Activated CD4-positive, alpha-beta memory T cell treated with anti-CD3 and anti-CD28 coated beads for 36 hours (primary cell): ENCODE data around the gene DAD1. TPM values are rescaled to one million over a fixed set of nuclear protein-coding genes. Genes with fewer than 3 reads are reported as not detected.
A peak's percentile ranks its signal among the peaks of the same experiment; 100 is the strongest.

Experiments
- CTCF ChIA-PET: fragments of 350-600 bp; sonication (Branson Sonifier 250); formaldehyde crosslinking; loops from one replicate; lab custom pipeline; 2021; ENCODE audit warnings: antibody characterized with exemption, inconsistent platforms; lab: Charles Lee
- POLR2A ChIA-PET: fragments of 350-600 bp; sonication (Branson Sonifier 250); formaldehyde crosslinking; loops from one replicate; lab custom pipeline; 2021; ENCODE audit warnings: antibody characterized with exemption; lab: Charles Lee
- DNase-seq: peaks from one replicate; pipeline ENCODE4 v3.0.0-alpha.2; 2020
- H3K27ac Mint-ChIP-seq: one replicate; pipeline ENCODE4 v1.8.0; 2021; ENCODE audit warnings: mixed read lengths
- H3K27me3 Mint-ChIP-seq: one replicate; pipeline ENCODE4 v1.8.0; 2021; ENCODE audit warnings: mixed read lengths
- H3K36me3 Mint-ChIP-seq: one replicate; pipeline ENCODE4 v1.8.0; 2021; ENCODE audit warnings: mixed read lengths
- H3K4me1 Mint-ChIP-seq: one replicate; pipeline ENCODE4 v1.8.0; 2021; ENCODE audit warnings: low read depth, mixed read lengths
- H3K4me3 Mint-ChIP-seq: one replicate; pipeline ENCODE4 v1.8.0; 2021; ENCODE audit warnings: mild to moderate bottlenecking, mixed read lengths
- H3K9me3 Mint-ChIP-seq: one replicate; pipeline ENCODE4 v1.8.0; 2021; ENCODE audit warnings: mixed read lengths
- intact Hi-C: fragments of 100-400 bp; cut with micrococcal nuclease; formaldehyde crosslinking; loops from one replicate; pipeline ENCODE4 v1.15.1; 2023
- total RNA-seq, 2 experiments: library from RNA; stranded (reverse); gene quantifications; one replicate each; pipeline ENCODE4 v1.2.3, GENCODE V29; 2021

DAD1 gene
- total RNA-seq, 2 experiments from 2014 or later, result 292 to 305 TPM

DNA sequence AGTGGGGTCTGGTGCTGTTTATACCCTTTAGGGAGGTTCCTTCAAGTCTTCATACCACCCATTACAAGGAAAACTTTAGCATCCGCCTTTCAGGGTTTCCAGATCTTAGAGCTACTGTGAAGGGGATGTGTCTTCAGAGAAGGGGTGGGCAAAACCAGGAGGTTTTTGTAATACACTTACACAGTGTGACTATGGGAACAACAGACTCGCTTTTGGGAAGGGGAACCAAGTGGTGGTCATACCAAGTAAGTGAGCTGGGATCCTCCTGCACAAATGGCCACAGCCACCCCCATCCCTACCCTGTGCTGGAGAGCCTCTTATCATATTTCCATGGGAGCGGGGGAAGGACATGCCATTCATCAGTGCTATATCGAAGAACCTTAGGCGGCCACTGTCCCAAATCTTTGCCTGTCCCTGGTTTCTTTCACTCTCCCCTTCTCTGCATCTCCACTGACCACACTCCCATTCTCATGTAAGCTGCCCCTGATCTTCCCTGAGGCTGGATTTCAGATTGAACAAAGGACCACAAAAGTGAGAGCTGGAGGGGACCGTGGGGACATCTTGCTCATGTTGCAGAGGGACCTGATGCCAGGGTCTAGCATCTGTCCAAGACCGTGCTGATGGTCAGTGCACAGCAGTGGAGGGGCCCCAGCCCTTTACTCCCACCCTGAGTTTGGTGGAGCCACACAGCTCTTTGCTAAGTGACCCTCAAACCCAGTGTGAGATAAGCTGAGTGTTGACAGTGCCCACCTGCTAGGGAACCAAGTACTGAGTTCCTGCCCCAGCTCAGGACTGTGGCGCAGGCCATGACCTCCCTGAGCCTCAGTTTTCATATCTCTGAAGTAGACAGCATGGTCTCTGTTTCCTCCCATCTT is 51.4 kb downstream of the DAD1 start:
- CTCF ChIA-PET, result interaction anchor here (0.6 to 2.5 kb wide), 12 partner anchors 10 to 802 kb away, joined by 3 to 14 read pairs (median 3); partner anchors contain the start of gene AJUBA

DNA sequence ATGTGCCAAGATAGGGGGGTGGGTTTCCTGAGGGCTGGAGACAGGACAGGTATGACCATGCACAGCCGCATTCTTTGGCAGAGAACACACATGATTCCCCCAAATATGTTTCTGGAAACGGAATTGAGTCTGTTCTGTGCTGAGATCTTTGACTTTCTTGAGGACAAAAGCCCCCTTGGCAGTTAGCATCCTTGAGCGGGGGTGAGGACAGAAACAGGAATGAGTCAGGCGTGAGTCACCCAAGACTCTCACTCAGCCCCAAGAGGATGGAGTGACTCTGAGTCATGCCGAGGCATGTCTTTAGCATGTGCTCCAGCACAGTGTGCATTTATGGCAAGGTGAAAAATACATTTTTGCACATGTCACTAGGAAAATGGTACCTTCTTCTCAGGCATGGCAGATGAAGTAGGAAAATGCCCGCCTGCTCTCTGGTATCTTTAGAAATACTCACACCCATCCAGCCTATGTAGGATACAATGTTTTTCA is 52.1 kb downstream of the DAD1 start:
- DNase-seq, result peak; percentile 92
- Mint-ChIP-seq H3K36me3 (peaks cover 95% of the 10 kb centered on the region), H3K4me3 (peak overlapping the region; percentile 81), H3K4me1 (peaks cover 95% of the 10 kb centered on the region), H3K27ac (peak overlapping the region; percentile 99), H3K27me3 (no peaks in the 10 kb centered on the region), H3K9me3 (no peaks in the 10 kb centered on the region)
- intact Hi-C loops, result loop anchor here (1.0 to 5.0 kb wide), 5 partner anchors 13 to 895 kb away; no protein-coding TSS in a partner anchor
- CTCF ChIA-PET, result interaction anchor here (0.6 to 2.5 kb wide), 7 partner anchors 12 to 741 kb away, joined by 3 to 14 read pairs (median 5); no protein-coding TSS in a partner anchor
- POLR2A ChIA-PET, result interaction anchor here (1.2 to 8.2 kb wide), 7 partner anchors 10 to 36 kb away, joined by 5 to 268 read pairs (median 12); no protein-coding TSS in a partner anchor

More for the DNA sequence above, 51.4 kb downstream of the DAD1 start:
- peak overlapping the region; percentile 81 for H3K4me3 Mint-ChIP-seq
- H3K27me3 Mint-ChIP-seq, result no peaks in the 10 kb centered on the region
- intact Hi-C loops, result loop anchor here (1.0 to 5.0 kb wide), 4 partner anchors 13 to 895 kb away; no protein-coding TSS in a partner anchor
- peak overlapping the region; percentile 99 for H3K27ac Mint-ChIP-seq
- no peaks in the 10 kb centered on the region for H3K9me3 Mint-ChIP-seq
- peaks cover 95% of the 10 kb centered on the region for H3K36me3 Mint-ChIP-seq
- DNase-seq, result no peak
- POLR2A ChIA-PET, result interaction anchor here (0.9 to 8.2 kb wide), 10 partner anchors 11 to 37 kb away, joined by 3 to 268 read pairs (median 11); no protein-coding TSS in a partner anchor
- peaks cover 95% of the 10 kb centered on the region for H3K4me1 Mint-ChIP-seq

DNA sequence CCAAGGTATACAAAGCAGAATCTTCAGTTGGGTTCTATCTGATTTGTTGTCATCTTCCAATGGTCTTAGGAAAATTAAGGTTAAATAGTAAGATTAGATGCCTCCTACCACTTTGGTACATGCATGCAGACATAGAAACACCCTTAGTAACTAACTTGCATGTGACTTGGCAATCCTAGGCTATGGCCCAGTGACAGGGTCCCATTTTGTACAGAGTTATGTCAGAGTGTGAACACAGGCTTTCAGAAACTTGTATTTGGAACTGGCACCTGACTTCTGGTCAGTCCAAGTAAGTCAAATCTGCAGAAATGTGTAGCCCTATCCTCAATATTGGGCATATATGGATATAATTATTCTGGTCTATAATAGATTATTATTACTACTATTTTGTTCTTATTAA is 53.1 kb downstream of the DAD1 start:
- Mint-ChIP-seq H3K36me3 (peaks cover 95% of the 10 kb centered on the region), H3K4me1 (peaks cover 95% of the 10 kb centered on the region), H3K9me3 (no peaks in the 10 kb centered on the region), H3K27me3 (no peaks in the 10 kb centered on the region), H3K27ac (peak overlapping the region; percentile 99), H3K4me3 (peak overlapping the region; percentile 26)
- ChIA-PET POLR2A (interaction anchor here (2.4 to 12.3 kb wide), 8 partner anchors 9 to 31 kb away, joined by 12 to 584 read pairs (median 66); no protein-coding TSS in a partner anchor), CTCF (interaction anchor here (1.0 to 2.5 kb wide), 4 partner anchors 13 to 34 kb away, joined by 5 to 14 read pairs (median 6); no protein-coding TSS in a partner anchor)
- DNase-seq, result peak; percentile 44
- intact Hi-C loops, result loop anchor here (1.0 to 5.0 kb wide), 3 partner anchors 15 to 894 kb away; no protein-coding TSS in a partner anchor

DNA sequence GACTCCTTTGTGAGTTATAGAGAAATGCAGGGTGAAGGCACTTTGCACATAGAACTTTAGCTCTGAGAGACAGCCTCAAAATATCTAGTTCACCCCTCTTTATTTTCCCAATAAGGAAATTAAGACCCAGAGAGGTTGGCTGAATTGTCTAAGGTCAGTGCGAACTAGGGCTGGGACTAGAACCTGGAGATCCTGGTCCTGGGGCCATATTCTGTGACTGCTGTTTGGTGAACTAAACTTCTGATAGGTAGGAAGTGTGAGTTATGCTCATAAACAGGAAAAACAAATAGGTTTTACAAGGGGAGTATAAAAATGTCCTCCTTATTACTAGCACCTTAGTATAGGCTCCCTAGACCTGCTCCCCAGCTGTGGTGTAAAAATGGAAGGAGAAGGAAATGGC is 53.9 kb downstream of the DAD1 start:
- intact Hi-C loops, result loop anchor here (5.0 kb wide), 2 partner anchors 668 to 893 kb away; no protein-coding TSS in a partner anchor
- Mint-ChIP-seq H3K9me3 (no peaks in the 10 kb centered on the region), H3K4me1 (peaks cover 92% of the 10 kb centered on the region), H3K27ac (peak overlapping the region; percentile 99), H3K36me3 (peaks cover 93% of the 10 kb centered on the region), H3K4me3 (peak overlapping the region; percentile 74), H3K27me3 (no peaks in the 10 kb centered on the region)
- ChIA-PET POLR2A (interaction anchor here (2.8 to 12.3 kb wide), 6 partner anchors 10 to 32 kb away, joined by 18 to 584 read pairs (median 76); no protein-coding TSS in a partner anchor), CTCF (interaction anchor here (0.9 to 1.6 kb wide), 3 partner anchors 9 to 35 kb away, joined by 3 to 7 read pairs (median 5); no protein-coding TSS in a partner anchor)
- no peak for DNase-seq

DNA sequence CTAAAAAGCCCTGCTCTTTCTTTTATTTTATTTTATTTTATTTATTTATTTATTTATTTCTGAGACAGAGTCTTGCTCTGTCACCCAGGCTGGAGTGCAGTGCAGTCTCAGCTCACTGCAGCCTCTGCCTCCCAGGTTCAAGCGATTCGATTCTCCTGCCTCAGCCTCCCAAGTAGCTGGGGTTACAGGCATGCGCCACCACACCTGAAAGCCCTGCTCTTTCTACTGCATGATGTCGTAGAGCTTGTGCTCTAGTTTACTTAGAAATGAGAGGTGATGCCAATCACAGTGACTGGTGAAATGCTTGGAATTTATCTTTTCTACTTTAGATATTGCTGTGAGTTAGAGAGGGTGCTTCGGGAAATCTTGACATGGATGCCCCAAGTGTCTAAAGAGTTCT is 54.5 kb downstream of the DAD1 start:
- no peaks in the 10 kb centered on the region for H3K27me3 Mint-ChIP-seq
- intact Hi-C loops, result no loop called here

DNA sequence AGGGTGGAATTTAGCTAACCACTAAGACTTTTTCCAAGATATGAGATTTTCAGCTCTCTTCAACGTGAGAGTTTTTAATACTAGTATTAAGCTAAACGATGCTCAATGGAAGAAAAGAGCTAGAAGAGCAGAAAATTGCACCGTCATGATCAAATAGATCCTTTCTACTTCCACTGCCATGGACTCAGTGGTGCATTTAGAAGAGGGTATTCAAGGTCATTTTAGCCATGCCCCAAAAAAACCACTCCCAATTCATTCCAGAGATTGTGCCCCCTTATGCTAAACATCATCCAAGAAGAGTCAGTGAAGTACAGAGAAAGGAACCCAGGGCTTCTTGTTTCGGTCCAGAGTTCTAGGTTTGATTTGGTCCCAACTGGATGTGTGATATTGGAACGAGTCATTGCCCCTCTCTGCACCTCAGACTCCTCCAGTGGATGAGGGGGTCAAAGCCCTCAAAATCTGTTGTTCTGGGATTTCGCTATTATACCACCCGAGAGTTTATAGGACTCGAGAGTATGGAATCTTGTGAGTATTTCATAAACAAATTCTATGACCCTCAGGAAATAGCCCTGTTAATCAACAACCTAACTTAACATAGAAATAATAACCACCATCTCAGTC is 55.2 kb downstream of the DAD1 start:
- CTCF ChIA-PET, result interaction anchor here (0.7 to 3.5 kb wide), 9 partner anchors 8 to 544 kb away, joined by 3 to 28 read pairs (median 5); no protein-coding TSS in a partner anchor
- Mint-ChIP-seq H3K4me3 (peak overlapping the region; percentile 74), H3K27ac (peak overlapping the region; percentile 99), H3K9me3 (no peaks in the 10 kb centered on the region), H3K4me1 (peaks cover 92% of the 10 kb centered on the region), H3K36me3 (peaks cover 93% of the 10 kb centered on the region), H3K27me3 (no peaks in the 10 kb centered on the region)
- intact Hi-C loops, result no loop called here
- no peak for DNase-seq
- POLR2A ChIA-PET, result interaction anchor here (0.6 to 12.3 kb wide), 11 partner anchors 7 to 793 kb away, joined by 3 to 584 read pairs (median 29); no protein-coding TSS in a partner anchor

More for the DNA sequence above, 54.5 kb downstream of the DAD1 start:
- DNase-seq, result peak; percentile 43
- ChIA-PET CTCF (interaction anchor here (0.7 to 1.6 kb wide), 4 partner anchors 8 to 466 kb away, joined by 3 to 7 read pairs (median 4); no protein-coding TSS in a partner anchor), POLR2A (interaction anchor here (0.6 to 12.3 kb wide), 7 partner anchors 9 to 467 kb away, joined by 4 to 584 read pairs (median 55); no protein-coding TSS in a partner anchor)
- Mint-ChIP-seq H3K36me3 (peaks cover 93% of the 10 kb centered on the region), H3K9me3 (no peaks in the 10 kb centered on the region), H3K4me1 (peaks cover 92% of the 10 kb centered on the region), H3K4me3 (peak overlapping the region; percentile 74), H3K27ac (peak overlapping the region; percentile 99)

DNA sequence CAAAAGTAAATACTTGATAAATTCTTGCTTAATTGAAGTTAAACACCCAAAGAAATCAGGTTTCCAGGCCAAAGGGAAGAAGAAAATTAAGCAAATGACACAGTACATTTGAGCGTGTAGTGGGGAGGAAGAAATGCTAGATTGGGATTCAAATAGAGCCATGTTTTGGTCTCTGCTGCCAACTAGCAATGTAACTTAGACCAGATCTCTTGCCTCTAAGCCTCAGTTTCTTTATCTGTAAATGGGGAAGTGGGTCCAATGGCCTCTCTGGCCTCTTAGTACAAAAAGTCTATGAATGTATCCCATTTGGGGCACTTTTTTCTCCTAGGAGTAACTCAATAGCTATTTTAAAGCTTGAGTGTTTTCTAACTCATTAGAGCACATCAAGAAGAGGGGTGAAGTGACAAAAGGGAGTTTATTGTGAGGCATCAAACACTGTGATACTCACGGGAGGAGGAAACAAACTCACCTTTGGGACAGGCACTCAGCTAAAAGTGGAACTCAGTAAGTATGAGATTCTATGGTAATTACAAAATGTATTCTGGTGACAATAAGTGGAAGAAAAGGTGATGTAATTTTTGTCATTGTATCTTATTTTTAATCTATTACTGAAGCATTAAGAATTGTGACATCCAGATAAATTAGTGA is 55.8 kb downstream of the DAD1 start:
- H3K4me3 Mint-ChIP-seq, result peak overlapping the region; percentile 74

DNA sequence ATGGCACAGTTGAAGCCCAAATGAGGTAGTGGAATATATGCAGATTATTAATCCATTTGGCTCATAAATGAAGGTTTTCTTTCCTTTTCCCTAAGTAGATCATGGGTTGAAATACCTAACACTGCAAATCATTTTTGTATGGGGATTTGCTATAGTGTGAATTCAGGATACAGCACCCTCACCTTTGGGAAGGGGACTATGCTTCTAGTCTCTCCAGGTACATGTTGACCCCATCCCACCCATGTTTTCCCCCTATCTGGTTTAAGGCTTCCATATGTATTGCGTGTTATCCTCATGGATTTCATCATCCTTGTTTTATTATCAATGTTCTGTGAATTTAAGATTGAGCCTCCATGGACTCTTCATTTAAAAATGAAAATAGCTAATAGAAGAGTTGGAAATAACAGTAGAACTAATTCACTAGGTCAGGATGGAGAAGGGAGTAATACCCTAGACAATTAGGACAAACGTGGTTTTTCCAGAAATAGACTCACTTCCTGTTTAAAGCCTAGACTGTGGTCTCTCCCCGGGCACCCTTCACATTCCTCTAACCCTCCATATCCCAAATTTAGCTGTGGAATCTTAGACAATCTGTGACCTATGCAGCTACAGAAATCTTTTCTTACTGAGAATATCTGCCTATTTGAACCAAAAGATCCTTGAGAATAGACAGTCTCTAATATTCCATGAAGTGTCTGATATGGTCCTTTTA is 56.5 kb downstream of the DAD1 start:
- DNase-seq, result no peak
- Mint-ChIP-seq H3K27me3 (no peaks in the 10 kb centered on the region), H3K9me3 (no peaks in the 10 kb centered on the region), H3K36me3 (peaks cover 90% of the 10 kb centered on the region), H3K4me1 (peaks cover 89% of the 10 kb centered on the region), H3K4me3 (peak overlapping the region; percentile 74), H3K27ac (peak overlapping the region; percentile 99)
- ChIA-PET CTCF (interaction anchor here (0.7 to 3.5 kb wide), 17 partner anchors 10 to 674 kb away, joined by 3 to 28 read pairs (median 3); no protein-coding TSS in a partner anchor), POLR2A (interaction anchor here (1.0 to 12.3 kb wide), 17 partner anchors 7 to 792 kb away, joined by 3 to 584 read pairs (median 7); no protein-coding TSS in a partner anchor)
- intact Hi-C loops, result no loop called here

More for the DNA sequence above, 55.8 kb downstream of the DAD1 start:
- Mint-ChIP-seq H3K27me3 (no peaks in the 10 kb centered on the region), H3K27ac (peak overlapping the region; percentile 99), H3K9me3 (no peaks in the 10 kb centered on the region), H3K4me1 (peaks cover 92% of the 10 kb centered on the region), H3K36me3 (peaks cover 93% of the 10 kb centered on the region)
- intact Hi-C loops, result no loop called here
- ChIA-PET POLR2A (interaction anchor here (1.0 to 12.3 kb wide), 10 partner anchors 8 to 793 kb away, joined by 3 to 584 read pairs (median 42); no protein-coding TSS in a partner anchor), CTCF (interaction anchor here (0.7 to 3.5 kb wide), 10 partner anchors 9 to 543 kb away, joined by 3 to 28 read pairs (median 4); no protein-coding TSS in a partner anchor)
- DNase-seq, result no peak

DNA sequence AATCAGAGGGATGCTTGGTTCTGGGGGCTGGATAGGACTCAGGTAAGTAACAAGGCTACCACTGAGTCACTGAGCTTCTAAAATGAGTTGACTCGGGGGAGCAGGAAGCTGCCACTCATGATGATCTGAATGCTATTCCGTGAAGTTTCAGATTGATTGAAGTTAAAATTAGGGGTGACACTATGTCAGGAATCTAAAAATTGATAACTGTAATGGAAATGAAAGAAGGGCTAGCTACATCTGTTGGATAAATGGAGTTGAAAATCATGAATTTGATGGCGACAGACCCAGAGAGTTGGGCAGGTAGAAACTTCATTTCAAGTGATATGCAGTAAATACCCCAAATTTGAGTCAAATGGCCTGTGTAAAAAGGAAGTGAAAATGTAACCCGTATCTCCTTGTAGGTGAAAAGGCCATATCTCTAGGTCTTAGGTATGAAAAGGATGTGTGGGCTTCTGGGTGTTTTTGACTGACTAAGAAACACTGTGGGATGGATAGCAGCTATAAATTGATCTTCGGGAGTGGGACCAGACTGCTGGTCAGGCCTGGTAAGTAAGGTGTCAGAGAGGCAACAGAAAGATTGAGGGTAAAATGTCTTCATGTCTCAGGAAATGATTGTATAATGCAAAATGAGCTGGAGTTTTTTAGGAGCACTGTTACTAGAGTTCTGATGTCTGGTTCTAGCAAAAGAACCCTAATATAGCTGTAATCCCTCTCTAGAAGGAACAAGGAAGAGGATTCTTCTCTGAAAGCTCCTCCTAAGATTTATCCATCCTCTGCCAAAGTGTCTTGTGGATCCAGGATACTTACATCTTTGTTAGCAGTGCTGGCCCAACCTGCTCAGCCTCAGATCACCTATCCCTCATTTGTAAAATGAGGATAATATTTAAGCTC is 57.3 kb downstream of the DAD1 start:
- ChIA-PET POLR2A (interaction anchor here (0.6 to 12.3 kb wide), 23 partner anchors 10 to 1267 kb away, joined by 3 to 584 read pairs (median 4); partner anchors contain the start of gene LRP10), CTCF (interaction anchor here (0.6 to 3.5 kb wide), 20 partner anchors 10 to 673 kb away, joined by 3 to 28 read pairs (median 4); no protein-coding TSS in a partner anchor)
- Mint-ChIP-seq H3K27me3 (no peaks in the 10 kb centered on the region), H3K4me3 (peak overlapping the region; percentile 74), H3K4me1 (peaks cover 88% of the 10 kb centered on the region), H3K27ac (peak overlapping the region; percentile 99), H3K36me3 (peaks cover 91% of the 10 kb centered on the region), H3K9me3 (no peaks in the 10 kb centered on the region)
- DNase-seq, result peak; percentile 66
- intact Hi-C loops, result loop anchor here (1.0 to 2.0 kb wide), 2 partner anchors 12 to 21 kb away; no protein-coding TSS in a partner anchor
